ENCODE measurements around the gene KRT7. TPM values are rescaled to one million over a fixed set of nuclear protein-coding genes. Genes with fewer than 3 reads are reported as not detected.

The KRT7 gene
- total RNA-seq, 1 donor from 2014 or later: 11.6 TPM

GRCh38 chr12:52195065-52195730 lies 37.8 kb upstream of the KRT7 start:
- Mint-ChIP-seq H3K36me3 (ENCODE audit: insufficient read depth) (no peaks in the 10 kb centered on the region), H3K27me3 (peaks cover 21% of the 10 kb centered on the region), H3K9me3 (ENCODE audit: low read depth) (no peaks in the 10 kb centered on the region), H3K4me1 (ENCODE audit: low read depth) (no peaks in the 10 kb centered on the region), H3K27ac (no peak overlapping the region), H3K4me3 (ENCODE audit: low read depth) (no peak overlapping the region)
- TF ChIP-seq CTCF (IDR thresholded peaks at IDR 0.05; ENCODE audit: unreplicated experiment): no peak
- DNase-seq (ENCODE audit: low spot score, unreplicated experiment): no peak

GRCh38 chr12:52197371-52198231 lies 35.4 kb upstream of the KRT7 start:
- no peak overlapping the region for H3K4me3 Mint-ChIP-seq (ENCODE audit: low read depth)
- no peaks in the 10 kb centered on the region for H3K9me3 Mint-ChIP-seq (ENCODE audit: low read depth)
- DNase-seq (ENCODE audit: low spot score, unreplicated experiment): no peak
- H3K4me1 Mint-ChIP-seq (ENCODE audit: low read depth): no peaks in the 10 kb centered on the region
- no peak for TF ChIP-seq CTCF (IDR thresholded peaks at IDR 0.05; ENCODE audit: unreplicated experiment)
- H3K27me3 Mint-ChIP-seq: peaks cover 21% of the 10 kb centered on the region
- no peak overlapping the region for H3K27ac Mint-ChIP-seq
- H3K36me3 Mint-ChIP-seq (ENCODE audit: insufficient read depth): no peaks in the 10 kb centered on the region

- no peak overlapping the region for H3K27ac Mint-ChIP-seq
- H3K9me3 Mint-ChIP-seq (ENCODE audit: low read depth): no peaks in the 10 kb centered on the region
- no peak overlapping the region for H3K4me3 Mint-ChIP-seq (ENCODE audit: low read depth)
- peaks cover 26% of the 10 kb centered on the region for H3K27me3 Mint-ChIP-seq
- DNase-seq (ENCODE audit: low spot score, unreplicated experiment): no peak
- no peak for TF ChIP-seq CTCF (IDR thresholded peaks at IDR 0.05; ENCODE audit: unreplicated experiment)
- no peaks in the 10 kb centered on the region for H3K36me3 Mint-ChIP-seq (ENCODE audit: insufficient read depth)
- no peaks in the 10 kb centered on the region for H3K4me1 Mint-ChIP-seq (ENCODE audit: low read depth)
Measured at GRCh38 chr12:52198454-52199215, 34.4 kb upstream of the KRT7 start.

- H3K4me1 Mint-ChIP-seq (ENCODE audit: low read depth): no peaks in the 10 kb centered on the region
- H3K36me3 Mint-ChIP-seq (ENCODE audit: insufficient read depth): no peaks in the 10 kb centered on the region
- H3K4me3 Mint-ChIP-seq (ENCODE audit: low read depth): no peak overlapping the region
Measured at GRCh38 chr12:52199294-52199919, 33.6 kb upstream of the KRT7 start.

More at GRCh38 chr12:52199294-52199919, 33.6 kb upstream of the KRT7 start:
- Mint-ChIP-seq H3K27me3 (peaks cover 26% of the 10 kb centered on the region), H3K9me3 (ENCODE audit: low read depth) (no peaks in the 10 kb centered on the region), H3K27ac (no peak overlapping the region)
- DNase-seq (ENCODE audit: low spot score, unreplicated experiment): no peak
- TF ChIP-seq CTCF (IDR thresholded peaks at IDR 0.05; ENCODE audit: unreplicated experiment): no peak

Data from progenitor cell of endocrine pancreas (in vitro differentiated cells).